B cell (primary cell): ENCODE measurements around the gene PPP1R13B. TPM values are rescaled to one million over a fixed set of nuclear protein-coding genes. Genes with fewer than 3 reads are reported as not detected.

Experiments
- ATAC-seq: fragments of 200-7000 bp; cut with Tn5 transposase; one replicate; pipeline ENCODE4 v1.10.0; 2021; ENCODE audit warnings: low read depth, mild to moderate bottlenecking, moderate number of reproducible peaks, moderate library complexity
- CTCF ChIA-PET: fragments of 350-600 bp; sonication (Branson Sonifier 250); formaldehyde crosslinking; loops from one replicate; lab custom pipeline; 2021; ENCODE audit warnings: antibody characterized with exemption, inconsistent platforms; lab: Charles Lee
- POLR2A ChIA-PET: fragments of 350-600 bp; sonication (Branson Sonifier 250); formaldehyde crosslinking; loops from one replicate; lab custom pipeline; 2021; ENCODE audit warnings: antibody characterized with exemption; lab: Charles Lee
- DNase-seq: peaks from one replicate; pipeline ENCODE4 v3.0.0; 2013
- H2AFZ ChIP-seq: 2 replicates; pipeline ENCODE4 v1.6.1; 2012; ENCODE audit warnings: mild to moderate bottlenecking, low read depth, low read length; ENCODE audit not compliant: insufficient read depth, poor library complexity, severe bottlenecking
- H3K27ac ChIP-seq, 2 donors: 1 replicate in 1 of 2; 2 replicates in 1 of 2; pipeline ENCODE4 v1.5.1; 2012 to 2013; ENCODE audit warnings: low read length in 2 of 2, mild to moderate bottlenecking in 2 of 2, moderate library complexity in 1 of 2
- H3K27me3 ChIP-seq, 4 experiments: fragments of 200-600 bp in 1 of 4; sonication (generic) in 1 of 4; replicated peaks in 1 of 4; 1 replicate in 2 of 4; 2 replicates in 2 of 4; pipeline versions ENCODE4 v1.6.1 to v1.7.0; 2013 to 2016; ENCODE audit warnings: low read length in 3 of 4, mild to moderate bottlenecking in 2 of 4, mixed read lengths in 1 of 4, moderate library complexity in 1 of 4; ENCODE audit not compliant: insufficient read depth in 4 of 4, control insufficient read depth in 3 of 4; ENCODE audit errors: control extremely low read depth in 1 of 4
- H3K36me3 ChIP-seq, 2 experiments: replicated peaks in 1 of 2; 1 replicate in 1 of 2; 2 replicates in 1 of 2; pipeline versions ENCODE4 v1.6.1 to v1.7.1; 2013; ENCODE audit warnings: low read length in 1 of 2; ENCODE audit not compliant: insufficient read depth in 2 of 2, control insufficient read depth in 1 of 2; ENCODE audit errors: control extremely low read depth in 1 of 2, extremely low read depth in 1 of 2
- H3K4me1 ChIP-seq, 2 donors: fragments of 200-600 bp in 1 of 2; sonication (generic) in 1 of 2; 1 replicate in 1 of 2; 2 replicates in 1 of 2; pipeline versions ENCODE4 v1.5.1 to v1.6.1; 2013 to 2017; ENCODE audit warnings: low read length in 2 of 2; ENCODE audit not compliant: control insufficient read depth in 2 of 2, insufficient read depth in 2 of 2
- H3K4me2 ChIP-seq: replicated peaks from 2 replicates; pipeline ENCODE3; 2012; ENCODE audit warnings: mild to moderate bottlenecking, low read depth, low read length; ENCODE audit not compliant: poor library complexity, severe bottlenecking
- H3K4me3 ChIP-seq, 5 experiments: fragments of 200-600 bp in 1 of 5; sonication (generic) in 1 of 5; 1 replicate in 3 of 5; 2 replicates in 2 of 5; pipeline versions ENCODE4 v1.5.1 to v1.7.0; 2011 to 2016; ENCODE audit warnings: low read length in 4 of 5, mild to moderate bottlenecking in 4 of 5, low read depth in 2 of 5, control low read depth in 1 of 5, moderate library complexity in 1 of 5; ENCODE audit not compliant: insufficient read depth in 1 of 5; ENCODE audit errors: control extremely low read depth in 1 of 5, extremely low read depth in 1 of 5
- H3K79me2 ChIP-seq: fragments of 200-600 bp; sonication (generic); one replicate; pipeline ENCODE4 v1.6.0; 2016; ENCODE audit warnings: low read length; ENCODE audit not compliant: control insufficient read depth, insufficient read depth
- H3K9ac ChIP-seq: fragments of 200-600 bp; sonication (generic); 2 replicates; pipeline ENCODE4 v1.6.1; 2017; ENCODE audit warnings: mild to moderate bottlenecking, low read length, moderate library complexity
- H3K9me3 ChIP-seq, 3 donors: one replicate each; pipeline versions ENCODE4 v1.6.1 to v1.7.1; 2013; ENCODE audit warnings: low read length in 2 of 3; ENCODE audit not compliant: control insufficient read depth in 2 of 3, insufficient read depth in 1 of 3; ENCODE audit errors: control extremely low read depth in 1 of 3
- H4K20me1 ChIP-seq: 2 replicates; pipeline ENCODE4 v1.6.0; 2012; ENCODE audit warnings: mild to moderate bottlenecking, low read length; ENCODE audit not compliant: insufficient read depth, control insufficient read depth, poor library complexity, severe bottlenecking
- H3K27ac Mint-ChIP-seq: one replicate; pipeline ENCODE4 v1.8.0; 2021; ENCODE audit warnings: mixed read lengths
- H3K27me3 Mint-ChIP-seq: one replicate; pipeline ENCODE4 v1.8.0; 2021; ENCODE audit warnings: mixed read lengths
- H3K4me1 Mint-ChIP-seq: one replicate; pipeline ENCODE4 v1.8.0; 2021; ENCODE audit warnings: mixed read lengths
- H3K4me3 Mint-ChIP-seq: one replicate; pipeline ENCODE4 v1.8.0; 2021; ENCODE audit warnings: mixed read lengths
- H3K9me3 Mint-ChIP-seq: one replicate; pipeline ENCODE4 v1.8.0; 2022; ENCODE audit warnings: mixed read lengths; ENCODE audit not compliant: insufficient read depth
- EZH2 ChIP-seq: IDR thresholded peaks from 2 replicates; pipeline ENCODE4 v1.6.1; 2012; ENCODE audit warnings: borderline replicate concordance, low read depth, mild to moderate bottlenecking, moderate library complexity, low read length; ENCODE audit not compliant: insufficient read depth, poor library complexity, severe bottlenecking
- WGBS: methylation state at CpG from one replicate; pipeline ENCODE4 v1.1.5; 2013; ENCODE audit warnings: missing lambda C conversion rate; ENCODE audit not compliant: insufficient coverage; 5-methylcytosine and 5-hydroxymethylcytosine counted together
- intact Hi-C: fragments of 100-400 bp; cut with micrococcal nuclease; formaldehyde crosslinking; loops from one replicate; pipeline ENCODE4 v1.10.0; 2022
- polyA plus RNA-seq: library from polyadenylated mRNA; depleted of rRNA; stranded (reverse); fragments of >200 nt; gene quantifications from 2 replicates; pipeline ENCODE4 v1.2.3, GENCODE V29; 2012
- total RNA-seq, 2 donors: library from RNA; stranded (reverse); fragments of 120-200 nt in 1 of 2; gene quantifications; 1 replicate in 1 of 2; 2 replicates in 1 of 2; pipeline versions ENCODE4 v1.2.3 to v1.2.4, GENCODE V29; 2013 to 2022
- TF ChIP-seq, protein P1 (sequence below): fragments of 200-600 bp; IDR thresholded peaks from one replicate; pipeline ENCODE4 v1.8.0; 2022; ENCODE audit warnings: antibody characterized with exemption, mild to moderate bottlenecking

PPP1R13B gene
- total and polyA plus RNA-seq, 2 donors (not counting 1 experiment from before 2014, with no cell fraction given), result 10.1 to 27.7 TPM

DNA sequence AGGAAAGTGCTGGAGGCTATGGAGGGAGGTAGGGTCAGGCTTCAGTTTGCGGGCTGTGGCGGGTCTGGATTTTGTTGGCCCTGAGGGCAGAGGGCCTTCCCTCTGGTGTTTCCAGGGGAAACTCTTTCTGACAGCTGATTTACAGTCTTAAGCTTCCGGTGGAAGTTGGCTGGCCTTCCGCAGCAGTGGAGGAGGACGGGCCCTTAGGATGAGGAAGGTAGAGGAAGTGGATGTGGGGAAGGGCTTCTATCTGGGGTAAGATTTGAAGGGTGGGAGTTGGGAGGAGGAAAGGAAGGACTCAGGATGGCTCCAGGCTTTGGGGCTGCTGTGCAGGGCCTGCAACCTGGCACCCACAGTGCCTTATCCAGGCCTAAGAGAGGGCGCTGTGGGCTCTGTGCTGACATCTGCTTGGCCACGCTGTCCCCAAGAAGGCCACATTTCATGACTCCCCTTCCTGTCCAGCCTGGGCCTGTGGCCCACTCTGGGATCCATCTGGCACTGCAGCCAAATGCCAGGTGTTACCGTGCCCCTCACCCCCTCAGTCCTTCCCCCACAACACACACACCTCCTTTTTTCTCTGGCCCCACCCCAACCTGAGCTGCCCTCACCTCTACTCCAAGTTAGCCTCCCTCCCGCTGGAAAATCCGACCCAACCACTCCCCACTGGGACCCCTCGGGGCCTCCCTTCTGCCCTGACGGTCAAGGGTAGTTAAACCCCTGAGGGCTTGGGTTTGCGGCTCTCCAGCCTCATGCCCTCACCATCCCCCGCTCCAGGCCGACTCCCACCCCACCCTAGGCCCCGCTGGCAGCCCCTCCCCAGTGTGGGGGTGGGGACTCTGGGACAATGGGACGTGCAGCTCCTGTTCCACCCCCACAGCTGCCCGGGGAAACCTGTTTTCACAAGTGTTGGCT is 7.7 kb upstream of the PPP1R13B start:
- Histone ChIP-seq H3K9me3 (no peaks in the 10 kb centered on the region), H4K20me1 (no peaks in the 10 kb centered on the region), H3K4me3 (no peak overlapping the region), H3K79me2 (no peaks in the 10 kb centered on the region), H3K27ac (no peak overlapping the region), H2AFZ (peak overlapping the region; percentile 28), H3K4me2 (no peak overlapping the region), H3K4me1 (no peaks in the 10 kb centered on the region), H3K9ac (no peak overlapping the region), H3K27me3 (no peaks in the 10 kb centered on the region), H3K36me3 (no peaks in the 10 kb centered on the region)
- Mint-ChIP-seq H3K27ac (no peak overlapping the region), H3K9me3 (no peaks in the 10 kb centered on the region), H3K4me1 (no peaks in the 10 kb centered on the region), H3K27me3 (no peaks in the 10 kb centered on the region), H3K4me3 (no peak overlapping the region)
- DNase-seq, result no peak
- ChIA-PET CTCF (interaction anchor here (0.6 kb wide), 1 partner anchor 8 kb away, joined by 3 read pairs; no protein-coding TSS in a partner anchor), POLR2A (no interaction called here)
- intact Hi-C loops, result no loop called here
- WGBS, result 46% methylated on average over 12 of the region's 18 CpGs
- no peak for ATAC-seq
- TF ChIP-seq, protein P1, sequence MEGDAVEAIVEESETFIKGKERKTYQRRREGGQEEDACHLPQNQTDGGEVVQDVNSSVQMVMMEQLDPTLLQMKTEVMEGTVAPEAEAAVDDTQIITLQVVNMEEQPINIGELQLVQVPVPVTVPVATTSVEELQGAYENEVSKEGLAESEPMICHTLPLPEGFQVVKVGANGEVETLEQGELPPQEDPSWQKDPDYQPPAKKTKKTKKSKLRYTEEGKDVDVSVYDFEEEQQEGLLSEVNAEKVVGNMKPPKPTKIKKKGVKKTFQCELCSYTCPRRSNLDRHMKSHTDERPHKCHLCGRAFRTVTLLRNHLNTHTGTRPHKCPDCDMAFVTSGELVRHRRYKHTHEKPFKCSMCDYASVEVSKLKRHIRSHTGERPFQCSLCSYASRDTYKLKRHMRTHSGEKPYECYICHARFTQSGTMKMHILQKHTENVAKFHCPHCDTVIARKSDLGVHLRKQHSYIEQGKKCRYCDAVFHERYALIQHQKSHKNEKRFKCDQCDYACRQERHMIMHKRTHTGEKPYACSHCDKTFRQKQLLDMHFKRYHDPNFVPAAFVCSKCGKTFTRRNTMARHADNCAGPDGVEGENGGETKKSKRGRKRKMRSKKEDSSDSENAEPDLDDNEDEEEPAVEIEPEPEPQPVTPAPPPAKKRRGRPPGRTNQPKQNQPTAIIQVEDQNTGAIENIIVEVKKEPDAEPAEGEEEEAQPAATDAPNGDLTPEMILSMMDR, result no peak
- no peak for TF ChIP-seq EZH2
